ENCODE data around the gene CARD8.
"Not testable (repeated sequence)": the region's sequence is repeated elsewhere in the genome, so short reads cannot be mapped to it uniquely, and the experiment has no call there.

CARD8 gene

DNA sequence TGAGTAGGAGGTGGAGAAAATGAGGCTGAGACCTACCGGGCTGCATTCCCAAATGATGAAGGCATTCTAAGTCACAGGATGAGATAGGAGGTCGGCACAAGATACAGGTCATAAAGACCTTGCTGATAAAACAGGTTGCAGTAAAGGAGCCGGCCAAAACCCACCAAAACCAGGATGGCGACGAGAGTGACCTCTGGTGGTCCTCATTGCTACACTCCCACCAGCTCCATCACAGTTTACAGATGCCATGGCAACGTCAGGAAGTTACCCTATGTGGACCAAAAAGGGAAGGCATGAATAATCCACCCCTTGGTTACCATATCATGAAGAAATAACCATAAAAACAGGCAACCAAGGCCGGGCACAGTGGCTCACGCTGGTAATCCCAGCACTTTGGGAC is 9.6 kb upstream of the CARD8 start:
- DNase-seq (ENCODE audit: extremely low read depth in 1 of 2, low read depth in 1 of 2) = not testable (repeated sequence)

DNA sequence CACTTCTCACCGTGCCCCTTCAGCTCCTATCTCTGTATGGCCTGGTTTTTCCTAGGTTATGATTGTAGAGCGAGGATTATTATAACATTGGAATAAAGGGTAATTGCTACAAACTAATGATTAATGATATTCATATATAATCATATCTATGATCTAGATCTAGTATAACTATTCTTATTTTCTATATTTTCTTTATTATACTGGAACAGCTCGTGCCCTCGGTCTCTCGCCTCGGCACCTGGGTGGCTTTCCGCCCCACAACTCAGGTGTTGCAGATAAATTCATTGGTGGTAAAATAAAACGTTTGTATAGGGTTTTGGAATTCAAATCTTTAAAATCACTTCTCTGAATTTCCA is 4.6 kb upstream of the CARD8 start:
- DNase-seq (ENCODE audit: extremely low read depth in 1 of 2, low read depth in 1 of 2) = not testable (repeated sequence)

DNA sequence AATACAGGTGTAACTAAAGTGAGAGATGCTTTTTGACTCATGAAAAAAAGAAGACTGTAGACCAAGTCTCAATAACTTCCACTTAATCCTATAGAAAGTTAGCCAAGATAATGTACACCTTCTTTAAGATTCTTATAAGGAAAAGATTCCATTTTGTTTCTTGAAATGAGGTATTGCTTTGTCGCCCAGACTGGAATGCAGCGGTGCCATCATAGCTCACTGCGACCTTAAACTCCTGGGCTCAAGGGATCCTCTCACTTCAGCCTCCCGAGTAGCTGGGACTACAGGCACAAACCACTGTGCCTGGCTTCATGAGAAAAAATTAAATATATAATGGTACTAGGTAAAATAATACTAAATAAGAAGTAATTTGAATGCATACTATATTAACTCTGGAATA is 3.3 kb upstream of the CARD8 start:
- not testable (repeated sequence) for DNase-seq (ENCODE audit: extremely low read depth in 1 of 2, low read depth in 1 of 2)

DNA sequence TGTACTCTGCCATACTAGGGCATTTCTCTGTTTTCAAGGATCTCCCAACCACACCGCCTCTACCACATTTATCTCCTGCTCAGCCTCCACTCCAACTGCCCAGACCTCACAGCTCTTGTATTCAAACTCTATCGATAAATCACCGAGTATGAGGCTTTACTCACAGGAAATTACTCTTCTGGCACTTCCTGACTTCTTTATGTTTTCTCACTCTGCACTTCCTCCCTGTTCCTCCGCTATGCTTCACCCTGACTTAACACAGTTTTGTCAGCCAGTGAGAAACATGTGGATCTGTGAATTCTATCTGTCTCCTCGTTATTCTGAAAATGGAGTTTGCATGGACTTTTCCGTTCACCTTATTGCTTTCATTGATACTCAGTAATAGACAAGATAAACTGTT is 2.6 kb upstream of the CARD8 start:
- DNase-seq (ENCODE audit: extremely low read depth in 1 of 2, low read depth in 1 of 2) = no peak

DNA sequence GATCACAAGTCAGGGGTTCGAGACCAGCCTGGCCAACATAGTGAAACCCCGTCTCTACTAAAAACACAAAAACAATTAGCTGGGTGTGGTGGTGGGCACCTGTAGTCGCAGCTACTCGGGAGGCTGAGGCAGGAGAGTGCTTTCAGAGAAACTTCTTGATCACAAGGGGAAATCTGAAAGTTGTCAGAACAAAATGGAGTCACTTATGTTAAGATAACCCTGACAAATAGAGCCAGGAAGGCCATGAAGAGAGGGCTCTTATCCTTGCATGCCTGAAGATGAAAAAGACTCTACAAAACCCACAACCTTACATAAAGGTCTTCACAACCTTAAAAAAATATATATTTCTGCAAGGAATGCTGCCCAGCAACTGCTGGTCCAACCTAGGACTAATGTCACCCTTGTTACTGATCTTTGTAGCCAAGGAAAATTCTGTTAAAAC is 1.2 kb downstream of the CARD8 start:
- DNase-seq (ENCODE audit: extremely low read depth in 1 of 2, low read depth in 1 of 2) = no peak

DNA sequence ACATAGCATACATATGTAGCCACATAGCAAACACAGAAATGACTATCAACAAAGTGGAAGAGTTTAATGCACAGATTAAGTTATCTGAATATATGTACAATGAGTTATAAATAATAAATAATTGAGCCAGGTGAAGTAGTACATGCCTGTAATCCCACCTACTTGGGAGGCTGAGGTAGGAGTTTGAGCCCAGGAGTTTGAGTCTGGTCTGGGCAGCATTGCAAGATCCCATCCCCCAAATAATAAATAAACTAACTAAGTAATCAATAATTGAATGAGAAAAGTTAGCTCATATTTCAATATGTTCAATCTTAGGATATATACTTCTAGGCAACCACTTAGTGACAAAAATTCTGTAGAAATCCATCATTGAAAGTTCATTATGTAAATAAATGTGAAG is 1.7 kb downstream of the CARD8 start:
- no peak for DNase-seq (ENCODE audit: extremely low read depth in 1 of 2, low read depth in 1 of 2)

DNA sequence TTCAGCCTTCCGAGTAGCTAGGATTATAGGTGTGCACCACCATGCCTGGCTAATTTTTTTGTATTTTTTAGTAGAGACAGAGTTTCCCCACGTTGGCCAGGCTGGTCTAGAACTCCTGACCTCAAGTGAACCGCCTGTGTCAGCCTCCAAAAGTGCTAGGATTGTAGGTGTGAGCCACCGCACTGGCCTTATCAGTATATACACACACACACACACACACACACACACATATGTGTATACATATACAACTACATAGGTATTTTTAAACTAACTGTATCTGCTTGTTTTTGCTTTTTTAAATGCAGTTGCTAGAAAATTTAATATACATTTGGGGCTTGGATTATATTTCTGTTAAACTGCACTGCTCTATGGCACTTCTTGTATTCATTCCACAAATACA is 3.1 kb downstream of the CARD8 start:
- no peak for DNase-seq (ENCODE audit: extremely low read depth in 1 of 2, low read depth in 1 of 2)

DNA sequence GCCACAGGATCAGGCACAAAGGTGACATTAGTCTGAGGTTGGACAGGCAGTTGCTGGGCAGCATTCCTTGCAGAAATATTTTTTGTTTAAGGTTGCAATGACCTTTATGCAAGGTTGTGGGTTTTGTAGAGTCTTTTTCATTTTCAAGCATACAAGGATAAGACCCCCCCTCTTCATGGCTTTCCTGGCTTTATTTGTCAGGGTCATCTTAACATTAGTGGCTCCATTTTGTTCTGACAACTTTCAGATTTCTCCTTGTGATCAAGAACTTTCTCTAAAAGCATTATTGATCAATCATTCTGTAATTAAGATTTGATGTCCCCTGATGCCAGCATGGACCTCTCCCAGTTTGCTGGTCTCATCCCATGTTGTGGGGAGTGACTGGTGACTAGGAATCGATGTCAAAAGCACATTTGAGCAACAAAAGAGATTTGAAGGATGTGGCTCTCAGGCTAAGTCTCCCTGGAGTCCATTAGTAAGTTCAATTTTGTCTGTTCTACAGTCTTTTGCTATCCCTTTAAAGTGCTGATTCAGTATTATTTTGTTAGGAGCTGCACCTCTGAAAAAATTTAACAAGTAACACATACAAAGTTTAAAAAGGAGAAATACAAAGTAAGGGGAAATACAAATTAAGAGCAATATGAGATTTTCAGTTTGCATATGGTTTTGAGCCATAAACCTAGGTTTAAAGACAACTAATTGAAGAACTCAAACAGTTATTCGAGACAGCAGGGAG is 5.3 kb downstream of the CARD8 start:
- no peak for DNase-seq (ENCODE audit: extremely low read depth in 1 of 2, low read depth in 1 of 2)

DNA sequence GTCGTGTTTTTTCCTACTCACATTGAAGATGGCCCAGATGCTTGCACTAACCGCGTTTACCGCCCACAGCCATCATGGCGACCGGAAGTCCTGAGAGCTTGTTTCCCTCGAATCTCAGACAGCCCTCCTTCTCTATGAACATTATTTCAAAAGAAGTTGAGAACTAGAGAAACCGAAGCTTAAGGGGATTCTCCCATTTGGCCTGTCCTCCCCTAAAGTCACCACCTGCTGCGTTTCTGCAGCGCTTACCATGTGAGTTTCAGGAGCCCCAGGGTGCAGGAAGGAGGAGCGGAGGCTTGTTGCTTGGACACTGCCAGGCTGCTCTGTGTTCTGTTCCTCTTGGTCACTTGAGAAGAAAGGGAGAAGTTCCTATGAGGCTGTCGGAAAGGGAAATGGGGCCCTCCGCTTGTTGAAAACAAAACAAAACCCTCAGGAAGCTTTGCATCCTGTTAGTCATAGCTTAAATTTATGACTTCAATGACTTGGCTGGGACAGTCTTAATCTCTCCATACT is 6.2 kb downstream of the CARD8 start:
- peak; percentile 31 to 60 for DNase-seq (ENCODE audit: extremely low read depth in 1 of 2, low read depth in 1 of 2)

DNA sequence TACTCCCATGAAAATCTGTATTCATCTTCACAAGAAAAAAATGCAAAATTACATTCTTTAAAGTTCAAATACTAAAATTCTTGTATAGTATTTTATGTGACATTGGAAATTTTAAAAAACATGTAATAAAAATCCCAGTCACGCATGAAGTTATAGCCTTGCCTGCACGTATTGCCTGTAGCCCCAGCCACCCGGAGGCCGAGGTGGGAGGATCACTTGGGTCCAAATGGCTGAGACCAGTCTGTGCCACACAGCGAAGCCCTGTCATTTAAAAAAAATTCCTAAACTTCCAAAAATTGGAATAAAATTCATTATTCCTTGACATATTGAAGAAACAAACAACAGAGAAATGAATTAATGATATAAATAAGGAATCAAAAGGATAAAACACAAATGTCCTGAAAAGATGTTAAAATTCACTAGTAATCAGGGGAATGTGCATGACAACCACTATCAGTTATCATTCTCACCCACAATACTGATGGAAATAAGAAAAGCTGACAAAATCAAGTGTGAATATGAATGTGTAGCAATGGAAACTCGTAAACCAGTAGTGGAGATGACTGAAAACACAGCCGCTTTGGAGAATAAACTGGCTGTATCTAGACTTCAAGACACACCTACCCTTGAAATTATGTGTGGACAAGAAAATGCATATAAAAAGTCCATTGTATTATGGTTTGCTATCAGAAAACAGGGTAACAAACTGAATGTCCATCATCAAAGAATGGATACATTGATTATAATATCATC is 7.5 kb downstream of the CARD8 start:
- DNase-seq (ENCODE audit: extremely low read depth in 1 of 2, low read depth in 1 of 2) = no peak

DNA sequence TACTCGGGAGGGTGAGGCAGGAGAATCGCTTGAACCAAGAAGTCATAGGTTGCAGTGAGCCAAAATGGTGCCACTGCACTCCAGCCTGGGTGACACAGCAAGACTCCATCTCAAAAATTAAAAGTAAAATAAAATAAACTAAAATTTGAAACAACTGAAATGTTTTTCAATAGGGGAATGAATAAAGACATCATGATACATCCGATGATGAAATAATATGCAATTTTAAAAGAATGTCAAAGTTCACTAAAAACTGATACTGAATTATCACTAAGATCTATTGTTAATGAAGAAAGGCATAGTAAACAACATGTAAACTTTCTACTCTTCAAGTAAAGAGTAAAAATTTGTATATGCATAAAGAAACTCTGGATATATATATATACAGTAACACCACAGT is 8.5 kb downstream of the CARD8 start:
- no peak for DNase-seq (ENCODE audit: extremely low read depth in 1 of 2, low read depth in 1 of 2)

DNA sequence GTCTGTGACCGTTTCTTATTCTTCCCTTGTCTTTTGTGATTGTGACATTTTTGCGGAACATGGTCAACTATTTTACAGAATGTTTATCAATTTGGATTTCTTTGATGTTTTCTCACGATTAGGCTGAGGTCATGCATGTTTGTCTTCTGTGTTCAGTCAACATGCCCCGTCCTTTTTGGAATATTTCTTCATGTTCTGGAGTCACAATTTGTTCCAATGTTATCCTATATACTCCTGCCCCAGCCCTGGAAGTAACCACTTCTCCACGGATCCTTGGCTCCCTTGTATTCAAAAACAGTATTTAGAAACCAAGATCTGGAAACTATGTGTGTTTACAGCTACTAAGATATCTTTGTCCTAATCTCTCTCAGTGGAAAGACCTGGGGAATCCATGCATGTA is 9.6 kb downstream of the CARD8 start:
- no peak for DNase-seq (ENCODE audit: extremely low read depth in 1 of 2, low read depth in 1 of 2)

DNA sequence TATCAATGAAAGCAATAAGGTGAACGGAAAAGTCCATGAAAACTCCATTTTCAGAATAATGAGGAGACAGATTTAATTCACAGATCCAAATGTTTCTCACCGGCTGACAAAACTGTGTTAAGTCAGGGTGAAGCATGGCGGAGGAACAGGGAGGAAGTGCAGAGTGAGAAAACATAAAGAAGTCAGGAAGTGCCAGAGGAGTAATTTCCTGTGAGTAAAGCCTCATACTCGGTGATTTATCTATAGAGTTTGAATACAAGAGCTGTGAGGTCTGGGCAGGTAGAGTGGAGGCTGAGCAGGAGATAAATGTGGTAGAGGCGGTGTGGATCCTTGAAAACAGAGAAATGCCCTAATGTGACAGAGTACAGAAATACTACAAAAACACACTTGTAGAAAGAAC is 11.4 kb downstream of the CARD8 start:
- DNase-seq (ENCODE audit: extremely low read depth in 1 of 2, low read depth in 1 of 2) = peak in 1 of 2 donors; percentile 11

DNA sequence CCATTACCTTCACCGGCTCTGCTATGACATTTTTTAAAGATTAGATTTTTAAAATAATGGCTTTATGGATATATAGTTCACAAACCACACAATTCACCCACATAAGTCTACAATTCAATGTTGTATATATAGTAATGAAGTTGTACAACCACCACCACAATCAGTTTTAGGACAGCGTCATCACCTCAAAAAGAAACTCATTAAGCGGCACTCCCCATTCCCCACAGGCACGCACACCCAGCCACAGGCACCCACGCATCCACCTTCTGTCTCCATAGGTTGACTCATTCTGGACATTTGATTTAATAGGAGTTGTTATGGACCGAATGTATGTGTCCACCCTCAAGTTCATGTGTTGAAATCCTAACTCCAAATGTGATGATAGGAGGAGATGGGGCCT is 13.9 kb downstream of the CARD8 start:
- not testable (repeated sequence) for DNase-seq (ENCODE audit: extremely low read depth in 1 of 2, low read depth in 1 of 2)

DNA sequence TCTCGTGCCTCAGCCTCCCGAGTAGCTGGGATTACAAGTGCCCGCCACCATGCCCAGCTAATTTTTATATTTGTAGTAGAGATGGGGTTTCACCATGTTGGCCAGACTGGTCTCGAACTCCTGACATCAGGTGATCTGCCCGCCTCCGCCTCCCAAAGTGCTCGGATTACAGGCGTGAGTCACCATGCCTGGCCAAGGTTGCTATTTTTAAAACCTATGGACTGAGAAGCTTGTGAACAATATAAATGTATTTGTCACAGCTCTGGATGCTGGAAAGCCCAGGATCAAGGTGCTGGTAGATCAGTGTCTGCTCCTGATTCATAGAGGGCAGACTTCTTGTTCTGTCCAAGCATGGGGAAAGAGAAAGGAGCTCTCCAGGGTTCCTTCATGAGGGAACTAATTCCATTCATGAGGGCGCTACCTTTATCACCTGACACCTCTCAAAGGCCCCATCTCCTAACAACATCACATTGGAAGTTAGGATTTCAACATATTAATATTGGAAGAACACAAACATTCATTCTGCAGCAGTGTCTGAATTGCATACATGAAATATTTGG is 16.1 kb downstream of the CARD8 start:
- DNase-seq (ENCODE audit: extremely low read depth in 1 of 2, low read depth in 1 of 2) = no peak

DNA sequence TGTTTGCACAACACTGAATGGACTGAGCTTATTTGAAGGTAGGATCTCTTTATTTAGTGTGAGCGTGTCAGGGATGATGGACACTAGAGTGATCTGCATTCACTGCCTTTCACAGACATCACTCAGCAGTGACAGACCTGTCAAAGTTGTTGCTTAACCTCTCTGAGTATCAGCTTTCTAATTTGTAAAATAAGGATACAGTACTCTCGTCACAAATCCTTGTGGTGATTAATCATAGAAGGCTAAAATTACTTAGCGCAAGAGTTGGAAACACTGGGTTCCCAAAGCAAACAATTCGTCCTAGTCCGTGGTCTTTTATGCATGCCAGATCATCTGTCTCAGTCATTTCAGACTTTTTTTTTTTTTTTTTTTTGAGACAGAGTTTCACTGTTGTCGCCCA is 16.6 kb downstream of the CARD8 start:
- DNase-seq (ENCODE audit: extremely low read depth in 1 of 2, low read depth in 1 of 2) = no peak

DNA sequence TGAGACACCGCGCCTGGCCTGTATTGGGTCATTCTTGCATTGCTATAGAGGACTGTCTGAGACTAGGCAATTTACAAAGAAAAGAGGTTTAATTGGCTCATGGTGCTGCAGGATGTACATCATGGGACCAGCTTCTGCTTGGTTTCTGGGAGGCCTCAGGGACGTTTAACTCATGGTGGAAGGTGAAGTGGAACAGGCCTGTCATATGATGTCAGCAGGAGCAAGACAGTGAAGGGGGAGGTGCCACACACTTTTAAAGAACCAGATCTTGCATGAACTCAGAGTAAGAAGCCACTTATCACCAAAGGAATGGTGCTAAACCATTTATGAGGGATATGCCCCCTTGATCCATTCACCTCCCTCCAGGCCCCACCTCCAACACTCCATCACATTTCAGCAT is 18.7 kb downstream of the CARD8 start:
- no peak for DNase-seq (ENCODE audit: extremely low read depth in 1 of 2, low read depth in 1 of 2)

DNA sequence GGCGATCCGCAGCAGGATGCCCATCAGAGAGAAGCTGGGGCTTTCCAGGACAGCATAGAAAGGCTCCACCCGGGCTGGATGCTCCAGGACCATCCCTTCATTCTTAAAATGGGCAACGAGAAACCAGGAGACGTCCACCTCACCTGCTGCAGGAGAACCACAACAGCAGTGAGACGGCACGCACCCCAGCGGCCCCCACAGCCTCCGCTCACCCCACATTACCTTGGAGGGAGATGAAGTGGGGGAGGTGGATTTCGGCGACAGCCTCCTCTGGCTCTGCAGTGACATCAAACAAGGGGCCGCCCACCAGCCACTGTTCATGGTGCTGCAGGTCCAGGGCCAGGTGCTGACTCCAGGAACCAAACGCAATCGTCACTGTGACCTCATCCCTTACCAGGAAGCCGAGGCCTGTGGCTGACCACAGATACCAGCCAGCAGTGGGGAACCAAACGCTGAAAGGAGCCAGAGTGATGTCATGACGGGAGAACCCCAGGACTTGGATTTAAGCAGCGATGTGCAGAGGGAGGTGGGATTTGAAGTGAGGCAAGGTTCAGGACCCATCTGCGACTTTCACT is 25.1 kb downstream of the CARD8 start:
- no peak for DNase-seq (ENCODE audit: extremely low read depth in 1 of 2, low read depth in 1 of 2)

DNA sequence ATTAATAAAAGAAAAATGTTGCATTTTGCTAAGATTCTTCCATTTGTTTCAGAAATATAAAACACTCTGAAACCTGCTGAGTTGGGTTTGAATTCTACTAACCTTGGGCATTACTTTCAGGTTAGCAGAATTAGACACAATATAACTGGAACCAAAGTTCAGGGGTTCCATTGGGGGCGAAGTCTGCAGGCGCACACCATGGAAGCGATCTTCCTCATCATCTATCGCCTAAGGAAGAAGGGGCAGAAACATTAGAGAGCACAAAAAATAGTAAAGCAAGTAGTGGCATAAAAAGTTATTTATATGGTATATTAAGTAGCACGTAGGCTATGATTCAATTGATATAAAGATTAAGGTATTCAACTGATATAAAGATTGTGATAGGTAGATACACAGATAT is 34.1 kb downstream of the CARD8 start:
- DNase-seq (ENCODE audit: extremely low read depth in 1 of 2, low read depth in 1 of 2) = no peak

DNA sequence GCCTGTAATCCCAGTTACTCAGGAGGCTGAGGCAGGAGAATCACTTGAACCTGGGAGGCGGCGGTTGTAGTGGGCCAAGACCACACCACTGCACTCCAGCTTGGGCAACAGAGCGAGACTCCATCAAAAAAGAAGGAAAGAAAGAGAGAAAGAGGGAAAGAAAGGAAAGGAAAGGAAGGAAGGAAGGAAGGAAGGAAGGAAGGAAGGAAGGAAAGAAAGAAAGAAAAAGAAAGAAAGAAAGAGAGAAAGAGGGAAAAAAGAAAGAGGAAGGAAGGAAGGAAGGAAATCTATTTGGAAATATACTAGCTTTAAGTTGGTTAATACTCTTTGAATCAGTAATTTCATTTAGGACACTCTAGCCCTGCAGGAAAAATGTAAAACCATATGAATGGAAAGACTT is 34.9 kb downstream of the CARD8 start:
- not testable (repeated sequence) for DNase-seq (ENCODE audit: extremely low read depth in 1 of 2, low read depth in 1 of 2)

DNA sequence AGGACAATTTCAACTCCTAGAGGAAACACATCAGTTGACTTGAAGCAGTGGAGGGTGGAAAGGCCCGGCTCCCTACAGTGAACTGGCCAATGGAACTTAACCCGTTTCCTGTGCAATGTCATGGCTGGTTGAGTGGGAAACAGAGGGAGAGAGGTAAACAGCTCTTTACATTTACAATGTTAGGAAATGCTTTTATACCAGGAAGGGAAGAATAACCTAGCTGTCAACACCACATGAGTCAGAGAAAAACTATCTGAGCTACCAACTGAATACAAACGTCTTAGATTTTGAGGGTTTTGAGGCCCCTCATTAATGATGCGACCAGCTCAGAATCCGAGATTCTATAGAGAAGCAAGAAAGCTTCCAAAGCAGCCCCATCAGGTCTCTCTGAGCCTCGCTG is 36.7 kb downstream of the CARD8 start:
- no peak for DNase-seq (ENCODE audit: extremely low read depth in 1 of 2, low read depth in 1 of 2)

DNA sequence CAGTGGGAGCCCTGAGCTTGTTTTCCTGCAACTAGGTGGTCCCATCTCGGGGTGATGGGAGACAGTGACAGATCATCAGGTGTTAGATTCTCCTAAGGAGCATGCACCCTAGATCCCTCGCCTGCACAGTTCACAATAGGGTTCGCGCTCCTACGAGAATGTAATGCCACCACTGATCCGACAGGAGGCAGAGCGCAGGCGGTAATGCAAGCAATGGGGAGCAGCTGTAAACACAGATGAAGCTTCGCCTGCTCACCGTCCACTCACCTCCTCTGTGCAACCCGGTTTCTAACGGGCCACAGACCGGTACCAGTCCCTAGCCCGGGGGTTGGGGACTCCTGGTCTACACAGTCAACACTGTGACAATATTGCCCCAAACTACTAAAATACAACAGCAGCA is 38.8 kb downstream of the CARD8 start:
- DNase-seq (ENCODE audit: extremely low read depth in 1 of 2, low read depth in 1 of 2) = no peak
